Stimulated activated CD8-positive, alpha-beta memory T cell treated with anti-CD3 and anti-CD28 coated beads, Interleukin-15, amount 100 ng/mL, for 48 hours (primary cell): ENCODE measurements around the gene ANGPT4.
"Not testable (repeated sequence)": the region's sequence is repeated elsewhere in the genome, so short reads cannot be mapped to it uniquely, and the experiment has no call there.

ENCODE experiments used
- DNase-seq, 2 donors: peaks; one replicate each; pipeline ENCODE4 v3.0.0-alpha.2; 2020; ENCODE audit warnings: low read depth in 2 of 2

The ANGPT4 gene

DNA sequence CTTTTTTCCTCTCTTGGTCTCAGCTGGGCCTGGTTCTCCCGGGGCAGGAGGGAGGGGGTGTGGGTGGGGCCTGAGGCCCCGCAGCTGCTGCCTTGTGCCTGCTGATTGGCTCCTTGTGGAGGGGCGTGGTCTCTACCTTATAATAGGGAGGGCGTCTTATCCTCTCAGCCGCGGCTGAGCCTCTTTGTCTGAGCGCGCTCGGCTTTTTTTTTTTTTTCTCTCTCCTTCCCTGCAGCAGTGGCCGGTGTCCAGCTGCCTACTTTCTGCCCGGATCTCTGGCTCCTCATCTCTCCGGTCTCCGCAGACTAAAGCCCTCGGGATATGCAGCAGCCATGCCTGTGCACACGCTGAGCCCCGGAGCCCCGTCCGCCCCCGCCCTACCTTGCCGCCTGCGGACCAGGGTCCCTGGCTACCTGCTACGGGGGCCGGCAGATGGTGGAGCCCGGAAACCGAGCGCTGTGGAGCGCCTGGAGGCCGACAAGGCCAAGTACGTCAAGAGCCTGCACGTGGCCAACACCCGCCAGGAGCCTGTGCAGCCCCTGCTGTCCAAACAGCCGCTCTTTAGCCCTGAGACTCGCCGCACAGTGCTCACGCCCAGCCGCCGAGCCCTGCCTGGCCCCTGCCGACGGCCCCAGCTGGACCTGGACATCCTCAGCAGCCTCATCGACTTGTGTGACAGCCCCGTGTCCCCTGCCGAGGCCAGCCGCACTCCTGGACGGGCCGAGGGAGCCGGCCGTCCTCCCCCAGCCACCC lies 71.5 kb downstream of the ANGPT4 start:
- DNase-seq, result peak; percentile 78 to 82

- no peak for DNase-seq
These were observed 72.2 kb downstream of the ANGPT4 start for GRCh38 chr20:843912-844311.

- no peak for DNase-seq
These were observed 73.6 kb downstream of the ANGPT4 start for GRCh38 chr20:842547-842940.

DNA sequence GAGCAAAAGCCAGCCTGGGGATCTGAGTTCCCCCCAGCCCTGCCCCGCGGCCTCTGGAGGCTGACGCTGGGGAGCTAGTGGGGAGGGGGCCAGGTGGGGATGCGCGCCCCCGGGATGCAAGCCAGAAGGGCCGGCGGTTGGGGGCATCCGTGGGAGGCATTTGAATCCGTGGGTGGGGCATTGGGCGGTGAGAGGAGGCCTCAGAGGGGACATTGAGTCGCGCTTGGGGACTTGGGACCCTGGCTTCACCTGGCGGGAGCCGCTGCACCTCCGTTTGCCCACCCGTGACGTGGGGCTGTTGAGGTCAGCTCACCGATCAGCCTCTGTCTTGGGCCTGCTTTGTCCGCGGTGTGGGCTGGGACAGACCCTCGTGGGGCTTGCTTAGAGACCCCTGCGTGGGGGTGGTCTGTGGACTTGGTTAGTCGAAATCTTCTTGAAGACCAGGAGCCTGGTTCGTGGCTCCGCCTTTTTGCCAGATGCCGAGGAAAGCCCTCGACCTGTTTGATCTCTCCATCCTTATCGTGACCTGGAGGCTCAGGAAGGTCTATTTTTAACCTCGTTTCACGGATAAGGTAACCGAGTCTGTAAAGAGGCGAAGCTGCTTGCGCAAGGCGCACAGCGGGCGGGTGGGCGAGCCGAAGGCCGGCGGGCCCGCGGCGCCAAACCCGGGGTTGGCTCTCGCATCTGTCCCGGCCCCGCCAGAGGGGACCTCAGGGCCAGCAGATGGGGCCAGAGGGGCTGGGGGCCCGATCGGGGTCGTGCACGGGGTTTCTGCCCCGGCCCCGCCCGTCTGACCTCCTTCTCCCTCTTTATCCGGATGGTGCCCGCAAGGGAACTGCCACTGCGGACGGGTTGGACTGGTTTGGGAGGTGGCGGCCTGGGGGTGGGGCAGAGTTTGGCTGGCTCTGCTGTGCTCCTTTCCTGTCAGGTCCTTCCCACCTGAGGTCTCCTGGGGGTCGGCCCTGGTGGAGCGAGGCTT lies 74.3 kb downstream of the ANGPT4 start:
- DNase-seq, result no peak

DNA sequence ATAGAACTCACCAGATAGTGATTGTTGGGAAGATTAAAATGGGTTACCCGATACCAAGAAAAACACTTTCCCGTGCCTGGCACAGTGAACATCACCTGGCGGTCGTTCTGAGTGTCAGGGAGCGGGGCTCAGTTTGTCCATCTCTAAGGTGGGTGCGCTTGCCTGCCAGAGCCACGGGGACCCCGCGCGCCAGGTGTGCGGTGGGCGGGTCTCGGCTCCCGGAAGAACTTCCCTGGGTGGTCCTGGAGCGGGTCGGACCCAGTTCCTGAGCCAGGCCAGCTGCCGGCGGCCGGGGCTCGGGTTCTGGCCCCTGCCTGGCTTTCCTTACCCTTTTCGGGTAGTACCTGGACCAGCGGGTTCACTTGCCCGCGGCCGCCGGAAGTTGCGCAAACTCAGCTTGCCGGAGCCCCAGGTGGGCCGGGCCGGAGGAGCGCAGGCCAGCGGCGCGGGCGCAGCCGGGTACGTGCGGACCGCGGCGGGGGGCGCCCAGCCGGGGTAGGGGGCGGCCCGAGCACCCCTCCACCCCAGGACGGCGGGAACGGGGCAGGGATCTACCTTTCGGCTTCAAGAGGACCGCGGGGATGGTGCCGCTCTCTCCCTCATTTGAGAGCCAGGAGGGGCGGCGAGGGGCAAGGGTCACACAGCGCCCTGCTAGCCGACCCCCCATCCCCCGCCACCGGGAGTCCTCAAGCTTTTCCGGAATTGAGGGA lies 75.1 kb downstream of the ANGPT4 start:
- DNase-seq, result no peak

DNA sequence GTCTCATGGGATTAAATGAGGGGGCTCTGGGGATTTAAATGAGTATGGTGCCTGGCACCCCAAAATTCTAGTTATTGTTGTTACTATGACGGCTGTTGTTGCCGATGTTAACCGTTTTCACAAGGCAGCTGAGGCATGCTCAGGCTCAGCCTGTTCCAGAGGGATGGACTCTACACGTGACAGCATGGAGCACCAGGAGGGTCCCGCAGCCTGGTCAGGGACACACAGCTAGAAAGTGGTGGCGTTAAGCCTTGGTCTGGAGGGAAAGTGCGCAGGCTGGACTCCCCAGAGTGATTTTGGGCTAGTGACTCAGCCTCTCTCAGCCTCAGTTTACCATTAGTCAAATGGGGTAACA lies 75.7 kb downstream of the ANGPT4 start:
- no peak for DNase-seq

DNA sequence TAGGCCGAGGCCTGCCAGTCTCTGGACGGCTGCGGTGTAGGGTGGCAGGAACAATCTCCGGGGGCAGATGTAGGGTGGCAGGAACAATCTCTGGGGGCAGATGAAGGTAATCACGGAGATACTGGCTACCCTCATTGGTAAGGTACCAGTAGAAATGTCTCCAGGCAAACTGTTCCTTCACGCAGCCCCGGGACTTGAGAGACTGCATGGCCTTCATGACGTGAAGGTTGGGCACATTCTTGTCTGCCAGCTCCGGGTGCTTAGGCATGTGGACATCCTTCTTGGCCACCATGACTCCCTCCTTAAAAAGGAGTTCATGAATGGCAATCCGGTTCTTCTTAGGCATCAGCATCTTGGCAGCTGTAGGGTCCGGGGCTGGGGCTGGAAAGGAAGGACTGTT lies 76.5 kb downstream of the ANGPT4 start:
- no peak for DNase-seq

DNA sequence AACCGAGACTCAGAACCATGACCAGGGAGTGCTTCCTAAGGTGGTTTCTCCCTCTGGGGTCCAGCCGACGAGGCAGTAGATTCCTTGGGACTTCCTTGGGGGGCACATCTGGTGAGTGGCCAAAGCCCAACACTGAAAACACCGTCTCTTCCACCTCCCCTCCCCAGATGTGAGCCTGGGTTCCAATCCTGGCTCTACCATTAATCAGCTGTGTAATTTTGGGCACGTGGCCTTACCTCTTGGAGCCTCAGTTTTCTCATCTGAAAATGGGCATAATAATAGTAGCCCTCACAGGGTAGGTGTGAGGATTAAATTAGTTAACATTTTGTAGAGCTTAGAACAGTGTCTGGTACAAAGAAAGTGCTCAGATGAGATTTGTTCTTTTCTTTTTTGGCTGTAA lies 77.1 kb downstream of the ANGPT4 start:
- no peak for DNase-seq

GRCh38 chr20:836190-836589 lies 79.9 kb downstream of the ANGPT4 start:
- DNase-seq, result no peak

DNA sequence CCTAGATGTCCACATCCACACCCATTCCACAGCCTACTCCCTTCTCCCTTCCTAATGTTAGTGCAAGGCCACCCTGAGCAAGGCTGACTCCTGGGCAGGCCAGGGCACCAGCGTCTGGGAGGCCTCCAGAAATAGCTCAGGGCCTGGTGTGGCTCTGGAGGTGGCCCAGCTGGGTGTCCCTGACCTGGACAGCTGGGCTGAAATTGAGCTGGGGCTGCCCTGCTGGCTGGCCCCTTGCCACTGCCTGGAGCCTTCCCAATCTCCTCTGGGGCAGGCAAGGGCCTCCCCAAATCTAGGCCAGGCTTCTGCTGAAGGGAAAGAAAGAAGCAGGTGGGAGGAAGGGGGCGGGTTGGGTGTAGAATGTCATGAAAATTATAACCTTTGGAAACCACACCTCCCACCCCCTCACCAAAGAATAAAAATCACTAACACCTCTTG lies 80.5 kb downstream of the ANGPT4 start:
- no peak for DNase-seq

DNA sequence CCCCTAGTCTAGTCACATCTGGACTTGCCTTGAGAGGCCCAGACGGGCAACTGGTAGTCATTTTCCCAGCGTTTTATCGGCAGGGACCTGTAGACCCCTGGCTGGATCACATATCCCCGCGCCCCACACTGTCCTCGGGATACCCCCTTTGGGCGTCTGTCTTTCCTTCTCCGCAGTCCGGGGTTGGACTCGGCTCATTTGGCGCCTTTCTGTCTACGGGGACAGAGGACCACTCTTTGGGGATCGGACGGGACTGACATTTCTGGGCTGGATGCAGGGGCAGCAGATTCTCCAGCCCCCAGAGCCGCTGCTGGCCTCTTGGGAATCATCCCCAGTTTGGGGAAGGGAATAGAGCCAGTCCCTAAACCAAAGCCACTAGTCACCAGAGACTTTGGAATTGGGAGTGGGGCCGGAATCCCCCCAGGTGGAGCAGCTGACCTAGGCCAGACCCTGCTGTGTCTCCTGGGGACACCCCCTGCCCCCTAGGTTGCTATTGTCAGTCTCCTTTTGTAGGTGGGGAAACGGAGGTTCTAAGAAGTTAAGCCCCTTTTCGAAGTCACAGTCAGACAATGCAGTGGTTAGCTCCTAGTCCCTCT lies 81.9 kb downstream of the ANGPT4 start:
- DNase-seq, result no peak

DNA sequence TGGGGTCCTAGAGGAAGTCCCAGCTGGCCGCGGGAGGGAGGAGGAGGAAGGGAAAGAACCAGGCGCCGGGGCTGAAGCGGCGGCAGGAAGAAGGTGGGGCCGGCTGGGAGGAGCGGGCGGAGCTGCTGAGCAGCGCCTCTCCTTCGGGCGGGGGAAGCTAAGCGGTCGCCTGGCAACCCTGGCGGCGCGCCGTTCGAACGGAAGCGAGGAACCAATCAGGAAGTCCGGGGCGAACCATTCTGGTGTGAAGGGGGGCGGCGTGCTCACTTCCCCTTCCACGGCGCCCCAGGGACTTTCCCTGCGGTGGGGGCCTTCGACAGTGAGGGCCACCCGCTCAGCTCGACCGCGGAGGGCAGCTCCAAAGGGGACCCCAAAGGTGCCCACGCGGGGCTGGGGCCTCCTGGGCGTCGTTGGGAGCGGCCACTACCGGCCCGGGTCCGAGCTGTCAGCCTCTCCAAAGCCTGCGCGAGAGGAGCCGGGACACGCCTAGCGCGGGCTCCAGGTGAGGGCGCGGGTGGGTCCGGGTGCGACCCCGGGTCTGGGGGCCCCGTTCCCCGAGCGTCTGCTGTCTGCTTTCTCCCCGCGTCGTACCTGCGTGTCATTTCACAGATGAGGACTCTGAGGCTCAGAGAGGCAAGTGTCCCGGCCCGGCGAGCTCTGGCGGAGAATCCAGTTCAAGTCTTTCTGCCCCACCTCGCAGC lies 82.5 kb downstream of the ANGPT4 start, which contains the start of gene FAM110A:
Gene FAM110A, plus strand, starts transcription at position 266 of the 701 bp plus-strand sequence. CDS start 11,090 bp downstream, outside the sequence.
- peak; percentile 92 to 94 for DNase-seq

DNA sequence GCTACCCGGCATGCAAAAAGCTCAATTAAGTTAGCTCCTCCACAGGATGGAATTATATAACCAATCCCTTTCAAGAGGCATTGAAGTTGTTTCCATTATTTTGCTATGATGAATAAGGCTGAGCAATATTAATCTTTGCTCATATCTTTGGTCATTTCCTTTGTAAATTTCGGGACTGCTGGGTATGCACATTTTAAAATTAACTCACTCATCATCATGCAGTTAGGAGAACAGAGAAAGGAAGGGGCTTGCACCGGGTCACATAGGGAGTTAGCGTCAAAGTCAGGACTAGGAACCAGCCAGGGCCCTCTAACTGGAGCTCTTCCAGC lies 83.0 kb downstream of the ANGPT4 start:
- DNase-seq, result no peak

DNA sequence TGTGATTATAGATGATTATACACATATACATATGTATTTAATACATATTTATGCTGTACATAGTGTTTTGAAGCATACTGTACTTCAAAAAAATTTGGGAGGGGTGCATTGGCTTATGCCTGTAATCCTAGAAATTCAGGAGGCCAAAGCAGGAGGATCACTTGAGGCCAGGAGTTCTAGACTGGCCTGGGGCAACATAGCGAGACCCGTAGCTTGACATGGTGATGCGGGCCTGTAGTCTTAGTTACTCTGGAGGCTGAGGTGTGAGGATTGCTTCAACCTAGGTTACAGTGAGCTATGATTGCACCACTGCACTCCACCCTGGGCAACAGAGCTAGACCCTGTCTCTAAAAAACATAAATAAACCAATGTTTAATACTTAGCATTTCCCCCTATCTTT lies 84.2 kb downstream of the ANGPT4 start:
- no peak for DNase-seq

DNA sequence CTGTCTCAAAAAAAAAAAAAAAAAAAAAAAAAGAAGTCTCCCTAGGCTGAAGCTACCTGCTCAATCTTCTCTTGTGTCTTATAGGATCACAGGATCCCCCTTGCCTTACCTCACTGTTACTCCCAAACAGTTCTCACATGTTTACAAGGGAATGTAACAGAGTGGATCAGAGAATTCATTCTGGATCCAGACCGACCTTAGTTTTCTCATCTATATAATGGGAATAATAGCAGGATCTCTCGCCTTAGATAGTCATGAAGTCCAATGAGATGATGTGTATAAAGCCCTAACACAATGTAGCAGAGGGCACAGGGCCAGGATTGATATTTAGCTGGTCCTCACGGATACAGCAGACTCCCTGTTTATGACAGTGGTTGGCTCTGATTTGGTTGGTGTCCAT lies 84.9 kb downstream of the ANGPT4 start:
- DNase-seq, result no peak

GRCh38 chr20:830011-830521 lies 86.1 kb downstream of the ANGPT4 start:
- DNase-seq, result no peak

GRCh38 chr20:829551-829950 lies 86.6 kb downstream of the ANGPT4 start:
- DNase-seq, result no peak

GRCh38 chr20:828987-829386 lies 87.1 kb downstream of the ANGPT4 start:
- no peak for DNase-seq

GRCh38 chr20:827981-828380 lies 88.2 kb downstream of the ANGPT4 start:
- not testable (repeated sequence) for DNase-seq

DNA sequence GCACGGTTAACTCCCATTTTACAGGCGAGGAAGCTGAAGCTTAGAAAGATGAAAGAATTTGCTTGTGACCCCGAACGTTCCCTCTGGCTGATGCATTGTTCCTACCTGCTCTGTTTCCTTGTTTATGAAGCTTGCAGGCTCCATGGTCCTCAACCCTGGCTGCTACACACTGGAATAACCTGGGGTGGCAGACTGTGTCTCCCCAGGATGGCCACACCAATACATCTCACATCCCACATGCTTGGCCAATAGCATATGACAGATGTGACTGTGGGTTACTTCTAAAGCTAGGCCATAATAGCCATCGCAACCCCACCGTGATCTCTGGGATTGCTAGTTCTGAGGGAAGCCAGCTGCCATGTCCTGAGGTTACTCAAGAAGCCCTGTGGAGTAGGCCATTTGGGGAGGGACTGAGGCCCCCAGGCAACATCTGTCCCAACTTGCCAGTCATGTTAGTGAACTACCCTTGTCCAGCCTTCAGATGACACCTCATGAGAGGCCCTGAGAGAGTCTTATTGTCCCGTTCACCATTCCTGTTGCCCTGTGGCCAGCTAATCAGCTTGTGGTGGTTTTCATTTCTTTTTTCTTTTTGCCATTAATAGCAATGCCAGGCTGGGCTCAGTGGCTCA lies 89.3 kb downstream of the ANGPT4 start:
- no peak for DNase-seq
